D721Med (cell line): ENCODE results near the gene BRD4.

Experiments used
- DNase-seq: peaks from one replicate; pipeline ENCODE4 v3.0.0; 2011; ENCODE audit warnings: low spot score; ENCODE audit not compliant: insufficient read length
- FAIRE-seq: peaks from 2 replicates; lab custom pipeline; 2011; peaks lifted over from hg19 to GRCh38; lab: Jason Lieb, UNC
- CTCF ChIP-seq: IDR thresholded peaks from 2 replicates; pipeline ENCODE4 v1.5.1; 2012; ENCODE audit warnings: mild to moderate bottlenecking, control low read depth; ENCODE audit not compliant: insufficient read depth; ENCODE audit errors: missing control alignments

Gene BRD4

GRCh38 chr19:15236886-15237285 lies 95.5 kb downstream of the BRD4 start:
- FAIRE-seq, result no peak
- TF ChIP-seq CTCF, result no peak
- no peak for DNase-seq

GRCh38 chr19:15235781-15236180 lies 96.6 kb downstream of the BRD4 start:
- no peak for TF ChIP-seq CTCF
- FAIRE-seq (no peak), DNase-seq (no peak)

GRCh38 chr19:15234431-15235130 lies 97.8 kb downstream of the BRD4 start:
- no peak for FAIRE-seq

GRCh38 chr19:15231271-15231670 lies 101.1 kb downstream of the BRD4 start:
- FAIRE-seq, result no peak
- no peak for DNase-seq
- no peak for TF ChIP-seq CTCF

More at GRCh38 chr19:15234431-15235130, 97.8 kb downstream of the BRD4 start:
- TF ChIP-seq CTCF, result no peak
- DNase-seq, result no peak

- FAIRE-seq (no peak), DNase-seq (no peak)
- no peak for TF ChIP-seq CTCF
Measured at GRCh38 chr19:15227261-15227660, 105.1 kb downstream of the BRD4 start.

- no peak for TF ChIP-seq CTCF
- no peak for FAIRE-seq
- DNase-seq, result no peak
Measured at GRCh38 chr19:15225760-15226159, 106.6 kb downstream of the BRD4 start.

- TF ChIP-seq CTCF, result no peak
- DNase-seq (no peak), FAIRE-seq (no peak)
Measured at GRCh38 chr19:15223649-15224361, 108.5 kb downstream of the BRD4 start.
